CD4-positive, alpha-beta T cell (primary cell): Measurements from ENCODE around the gene TOMT. TPM values are rescaled to one million over a fixed set of nuclear protein-coding genes. Genes with fewer than 3 reads are reported as not detected.

ENCODE experiments used
- ATAC-seq: fragments of 200-7000 bp; cut with Tn5 transposase; one replicate; pipeline ENCODE4 v1.10.0; 2022; ENCODE audit warnings: mild to moderate bottlenecking; ENCODE audit not compliant: poor library complexity
- CTCF ChIA-PET: fragments of 350-600 bp; sonication (Branson Sonifier 250); formaldehyde crosslinking; loops from one replicate; lab custom pipeline; 2021; ENCODE audit warnings: antibody characterized with exemption, inconsistent platforms; lab: Charles Lee
- POLR2A ChIA-PET: fragments of 350-600 bp; sonication (Branson Sonifier 250); formaldehyde crosslinking; loops from one replicate; lab custom pipeline; 2021; ENCODE audit warnings: antibody characterized with exemption, inconsistent platforms; lab: Charles Lee
- DNase-seq, 14 experiments: peaks; one replicate each; pipeline ENCODE4 v3.0.0-alpha.2; 2013 to 2020; ENCODE audit warnings: mixed read lengths in 2 of 14
- H3K27ac ChIP-seq, 2 donors: one replicate each; pipeline versions ENCODE4 v1.5.1 to v1.7.0; 2013; ENCODE audit warnings: low read length in 2 of 2, low read depth in 1 of 2, mild to moderate bottlenecking in 1 of 2
- H3K27me3 ChIP-seq, 2 experiments: 1 replicate in 1 of 2; 2 replicates in 1 of 2; pipeline versions ENCODE4 v1.6.1 to v1.7.0; 2013; ENCODE audit warnings: low read length in 2 of 2, control low read depth in 1 of 2, mild to moderate bottlenecking in 1 of 2, moderate library complexity in 1 of 2; ENCODE audit not compliant: insufficient read depth in 2 of 2, control insufficient read depth in 1 of 2
- H3K36me3 ChIP-seq: one replicate; pipeline ENCODE4 v1.6.1; 2013; ENCODE audit warnings: low read length, control low read depth; ENCODE audit not compliant: insufficient read depth
- H3K4me1 ChIP-seq: one replicate; pipeline ENCODE4 v1.6.1; 2013; ENCODE audit warnings: low read length, control low read depth; ENCODE audit not compliant: insufficient read depth
- H3K4me3 ChIP-seq: one replicate; pipeline ENCODE4 v1.5.1; 2013; ENCODE audit warnings: mild to moderate bottlenecking, low read length, moderate library complexity
- H3K9me3 ChIP-seq, 2 experiments: 1 replicate in 1 of 2; 2 replicates in 1 of 2; pipeline versions ENCODE4 v1.6.1 to v1.7.0; 2013; ENCODE audit warnings: low read length in 2 of 2, mild to moderate bottlenecking in 2 of 2, control low read depth in 1 of 2, moderate library complexity in 1 of 2; ENCODE audit not compliant: control insufficient read depth in 1 of 2, insufficient read depth in 1 of 2
- H3K27ac Mint-ChIP-seq: one replicate; pipeline ENCODE4 v1.8.0; 2020; ENCODE audit warnings: mixed read lengths
- H3K27me3 Mint-ChIP-seq: one replicate; pipeline ENCODE4 v1.8.0; 2021; ENCODE audit warnings: mixed read lengths
- H3K36me3 Mint-ChIP-seq: one replicate; pipeline ENCODE4 v1.8.0; 2021; ENCODE audit warnings: low read depth, mixed read lengths
- H3K4me1 Mint-ChIP-seq: one replicate; pipeline ENCODE4 v1.8.0; 2021; ENCODE audit warnings: low read depth, mixed read lengths
- H3K4me3 Mint-ChIP-seq: one replicate; pipeline ENCODE4 v1.8.0; 2020; ENCODE audit warnings: mild to moderate bottlenecking, mixed read lengths
- H3K9me3 Mint-ChIP-seq: one replicate; pipeline ENCODE4 v1.8.0; 2020; ENCODE audit warnings: mixed read lengths
- intact Hi-C, 2 experiments: fragments of 100-400 bp; cut with DNase I in 1 of 2; cut with micrococcal nuclease in 1 of 2; formaldehyde crosslinking; loops; one replicate each; pipeline versions ENCODE4 v1.15.1 to v1.9.0; 2023 to 2025; cut with DNase I, micrococcal nuclease
- polyA plus RNA-seq, 2 donors: library from polyadenylated mRNA; unstranded; fragments of 120-200 nt; gene quantifications; one replicate each; pipeline ENCODE4 v1.2.1, GENCODE V29; 2013
- total RNA-seq, 174 experiments: library from RNA in 2 of 174; stranded (reverse) in 2 of 174; gene quantifications; one replicate each; pipeline ENCODE4 v1.2.3 and lab custom pipeline; 2021 to 2026
- TF ChIP-seq, protein P1 (sequence below): fragments of 200-600 bp; IDR thresholded peaks from one replicate; pipeline ENCODE4 v1.8.0; 2022; ENCODE audit warnings: antibody characterized with exemption, mild to moderate bottlenecking

Gene TOMT, protein sequence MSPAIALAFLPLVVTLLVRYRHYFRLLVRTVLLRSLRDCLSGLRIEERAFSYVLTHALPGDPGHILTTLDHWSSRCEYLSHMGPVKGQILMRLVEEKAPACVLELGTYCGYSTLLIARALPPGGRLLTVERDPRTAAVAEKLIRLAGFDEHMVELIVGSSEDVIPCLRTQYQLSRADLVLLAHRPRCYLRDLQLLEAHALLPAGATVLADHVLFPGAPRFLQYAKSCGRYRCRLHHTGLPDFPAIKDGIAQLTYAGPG
- not detected for total RNA-seq
- polyA plus RNA-seq (2013, experiment 1 of 2): not detected
- not detected for polyA plus RNA-seq (2013, experiment 2 of 2)
- total RNA-seq (lab: John Stamatoyannopoulos, UW): 0 to 0.05 (median 0) reads per million in 172 experiments

- Histone ChIP-seq H3K4me3 (no peak within 1 kb of the TSS), H3K27me3 (no peaks in the 10 kb centered on the region), H3K27ac (no peak within 1 kb of the TSS), H3K36me3 (peaks cover 30% of the 10 kb centered on the region), H3K9me3 (no peaks in the 10 kb centered on the region), H3K4me1 (peaks cover 27% of the 10 kb centered on the region)
- Mint-ChIP-seq H3K9me3 (no peaks in the 10 kb centered on the region), H3K27me3 (no peaks in the 10 kb centered on the region), H3K4me1 (peaks cover 40% of the 10 kb centered on the region), H3K27ac (peak within 1 kb of the TSS; percentile 98), H3K4me3 (peak within 1 kb of the TSS; percentile 49), H3K36me3 (peaks cover 45% of the 10 kb centered on the region)
- ChIA-PET POLR2A (no interaction called here), CTCF (interaction anchor here (1.0 kb wide), 1 partner anchor 81 kb away, joined by 4 read pairs; no protein-coding TSS in a partner anchor)
- ATAC-seq (no peak), DNase-seq (no peak)
- intact Hi-C loops: loop anchor here in 1 of 2 experiments (2.0 to 10.0 kb wide), 2 partner anchors 177 to 311 kb away; partner anchors contain the start of genes RNF121 and XNDC1N
- TF ChIP-seq, protein P1, sequence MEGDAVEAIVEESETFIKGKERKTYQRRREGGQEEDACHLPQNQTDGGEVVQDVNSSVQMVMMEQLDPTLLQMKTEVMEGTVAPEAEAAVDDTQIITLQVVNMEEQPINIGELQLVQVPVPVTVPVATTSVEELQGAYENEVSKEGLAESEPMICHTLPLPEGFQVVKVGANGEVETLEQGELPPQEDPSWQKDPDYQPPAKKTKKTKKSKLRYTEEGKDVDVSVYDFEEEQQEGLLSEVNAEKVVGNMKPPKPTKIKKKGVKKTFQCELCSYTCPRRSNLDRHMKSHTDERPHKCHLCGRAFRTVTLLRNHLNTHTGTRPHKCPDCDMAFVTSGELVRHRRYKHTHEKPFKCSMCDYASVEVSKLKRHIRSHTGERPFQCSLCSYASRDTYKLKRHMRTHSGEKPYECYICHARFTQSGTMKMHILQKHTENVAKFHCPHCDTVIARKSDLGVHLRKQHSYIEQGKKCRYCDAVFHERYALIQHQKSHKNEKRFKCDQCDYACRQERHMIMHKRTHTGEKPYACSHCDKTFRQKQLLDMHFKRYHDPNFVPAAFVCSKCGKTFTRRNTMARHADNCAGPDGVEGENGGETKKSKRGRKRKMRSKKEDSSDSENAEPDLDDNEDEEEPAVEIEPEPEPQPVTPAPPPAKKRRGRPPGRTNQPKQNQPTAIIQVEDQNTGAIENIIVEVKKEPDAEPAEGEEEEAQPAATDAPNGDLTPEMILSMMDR: no peak
These were observed at the start of gene TOMT for GRCh38 chr11:72105888-72106287. TOMT (plus strand) TSS chr11:72105924; CDS start chr11:72105952, 28 bp downstream.

- POLR2A ChIA-PET: no interaction called here
- no peaks in the 10 kb centered on the region for H3K4me1 ChIP-seq
- Mint-ChIP-seq H3K27ac (no peak overlapping the region), H3K4me1 (no peaks in the 10 kb centered on the region), H3K4me3 (no peak overlapping the region), H3K36me3 (peaks cover 4% of the 10 kb centered on the region), H3K9me3 (no peaks in the 10 kb centered on the region), H3K27me3 (no peaks in the 10 kb centered on the region)
- TF ChIP-seq, protein P1: no peak
- H3K36me3 ChIP-seq: peaks cover 4% of the 10 kb centered on the region
- no peak overlapping the region for H3K4me3 ChIP-seq
- H3K27ac ChIP-seq: no peak overlapping the region
- CTCF ChIA-PET: interaction anchor here (1.5 kb wide), 1 partner anchor 32 kb away, joined by 5 read pairs; no protein-coding TSS in a partner anchor
- no peaks in the 10 kb centered on the region for H3K27me3 ChIP-seq
- no peaks in the 10 kb centered on the region for H3K9me3 ChIP-seq
- DNase-seq (no peak), ATAC-seq (no peak)
- intact Hi-C loops: no loop called here
These were observed 47.2 kb upstream of the TOMT start for GRCh38 chr11:72058416-72059034.

- no peaks in the 10 kb centered on the region for H3K27me3 ChIP-seq
- Mint-ChIP-seq H3K27ac (no peak overlapping the region), H3K4me3 (no peak overlapping the region), H3K36me3 (peaks cover 11% of the 10 kb centered on the region), H3K27me3 (no peaks in the 10 kb centered on the region), H3K9me3 (no peaks in the 10 kb centered on the region), H3K4me1 (no peaks in the 10 kb centered on the region)
- H3K27ac ChIP-seq: no peak overlapping the region
- H3K36me3 ChIP-seq: peaks cover 10% of the 10 kb centered on the region
- H3K4me3 ChIP-seq: no peak overlapping the region
- ChIA-PET POLR2A (no interaction called here), CTCF (interaction anchor here (1.0 kb wide), 1 partner anchor 37 kb away, joined by 3 read pairs; no protein-coding TSS in a partner anchor)
- no peaks in the 10 kb centered on the region for H3K4me1 ChIP-seq
- intact Hi-C loops: no loop called here
- DNase-seq (no peak), ATAC-seq (no peak)
- TF ChIP-seq, protein P1: no peak
- no peaks in the 10 kb centered on the region for H3K9me3 ChIP-seq
These were observed 43.9 kb upstream of the TOMT start for GRCh38 chr11:72061739-72062396.
